Choroid plexus epithelial cell (primary cell): Measurements from ENCODE around the gene DBP.

Experiments used
- DNase-seq: peaks from one replicate; pipeline ENCODE4 v3.0.0-alpha.2; 2010; ENCODE audit warnings: low read depth
- H3K4me3 ChIP-seq: 2 replicates; pipeline ENCODE4 v1.5.1; 2011; ENCODE audit warnings: low read depth, mild to moderate bottlenecking, control low read depth, low read length, moderate library complexity
- CTCF ChIP-seq: conservative IDR thresholded peaks from 2 replicates; pipeline ENCODE4 v1.5.1; 2011; ENCODE audit warnings: low read depth, mild to moderate bottlenecking, control low read depth, inconsistent platforms, low read length, moderate library complexity

The DBP gene

GRCh38 chr19:48582168-48582567 lies 55.0 kb downstream of the DBP start:
- no peak for TF ChIP-seq CTCF
- no peak for DNase-seq
- no peak overlapping the region for H3K4me3 ChIP-seq
